HTR-8/SVneo (cell line): ENCODE measurements around the gene TMEM33.

Experiments
- DNase-seq: peaks from one replicate; pipeline ENCODE4 v3.0.0; 2011; ENCODE audit warnings: low spot score, mixed read lengths; ENCODE audit not compliant: insufficient read length
- FAIRE-seq: peaks from 2 replicates; lab custom pipeline; 2011; peaks lifted over from hg19 to GRCh38; lab: Jason Lieb, UNC

TMEM33 gene

DNA sequence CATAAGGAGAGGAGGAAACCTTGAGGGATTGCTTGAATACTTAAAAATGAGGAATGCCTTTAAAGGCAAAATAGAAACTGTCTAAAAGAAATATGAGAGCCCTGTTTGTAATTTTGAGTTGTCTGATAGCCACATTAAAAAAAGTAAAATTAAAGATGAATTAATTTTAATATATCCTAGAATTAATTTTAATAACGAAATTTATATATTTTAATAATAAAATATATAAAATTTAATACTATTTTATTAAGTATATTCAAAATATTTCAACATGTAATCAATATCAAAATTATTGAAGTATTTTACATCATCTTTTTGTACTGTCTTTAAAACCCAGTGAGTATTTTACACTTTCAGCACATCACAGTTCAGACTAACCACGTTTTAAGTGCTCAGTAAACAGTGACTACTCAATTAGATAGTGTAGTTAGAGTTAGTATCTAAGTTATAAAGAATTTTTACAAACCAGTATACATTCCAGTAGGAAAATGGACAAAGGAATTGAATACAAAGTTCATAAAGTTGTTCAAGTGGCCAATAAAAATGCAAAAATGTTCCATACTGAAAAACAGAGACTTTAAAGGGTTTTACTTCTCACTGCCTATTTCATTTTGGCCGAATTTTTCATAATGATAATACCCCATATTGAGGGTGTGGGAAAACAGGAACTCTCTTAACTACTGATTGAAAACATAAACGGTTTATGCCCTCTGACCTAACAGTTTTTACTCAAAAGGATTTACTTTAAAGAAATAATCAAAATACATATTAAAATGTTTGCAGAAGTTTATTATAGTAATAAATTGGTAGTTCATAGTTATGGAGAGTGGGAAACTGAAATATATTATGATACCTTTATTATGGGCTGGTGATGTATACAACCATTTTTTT, 58.0 kb downstream of the TMEM33 start:
- FAIRE-seq = no peak

DNA sequence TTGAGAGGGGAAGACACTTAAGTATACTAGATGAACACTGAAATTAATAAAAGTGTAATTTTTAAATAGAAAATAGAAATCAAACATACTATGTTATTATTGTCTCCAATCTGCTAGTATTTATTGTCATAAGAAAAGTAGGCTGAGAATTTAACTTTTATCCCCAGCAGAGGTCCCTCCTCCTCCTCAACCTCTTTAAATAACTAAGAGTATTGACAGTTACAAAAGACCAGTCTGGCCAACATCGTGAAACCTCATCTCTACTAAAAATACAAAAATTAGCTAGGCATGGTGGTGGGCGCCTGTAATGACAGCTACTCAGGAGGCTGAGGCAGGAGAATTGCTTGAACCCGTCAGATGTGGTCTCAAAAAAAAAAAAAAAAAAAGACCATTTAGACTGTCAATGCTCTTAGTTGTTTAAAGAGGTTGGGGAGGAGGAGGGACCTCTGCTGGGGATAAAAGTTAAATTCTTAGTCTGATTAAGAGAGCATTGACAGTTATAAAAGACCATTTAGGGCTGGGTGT, 59.3 kb downstream of the TMEM33 start:
- no peak for FAIRE-seq

More for the DNA sequence above, 58.0 kb downstream of the TMEM33 start:
- DNase-seq = no peak

DNA sequence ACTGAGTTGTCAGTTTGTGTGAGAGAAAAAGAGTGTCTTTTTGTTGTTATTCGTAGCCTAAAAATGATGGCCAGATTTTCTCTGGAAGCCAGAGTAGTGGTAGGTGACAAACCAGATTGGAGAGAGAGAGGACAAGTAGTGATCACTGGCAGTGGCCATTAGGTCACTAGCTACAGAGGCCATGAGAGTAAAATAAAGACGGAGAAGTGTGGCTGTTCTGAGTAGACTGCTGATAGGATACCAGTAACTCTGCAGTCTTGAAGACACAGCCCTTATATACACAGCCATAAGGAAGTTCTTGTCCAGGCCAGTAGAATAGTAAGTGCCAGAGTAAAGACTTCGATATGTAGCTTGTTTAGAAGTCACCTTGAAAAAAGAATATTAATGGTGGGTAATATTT, 62.8 kb downstream of the TMEM33 start:
- DNase-seq = no peak
- no peak for FAIRE-seq

More for the DNA sequence above, 59.3 kb downstream of the TMEM33 start:
- no peak for DNase-seq

DNA sequence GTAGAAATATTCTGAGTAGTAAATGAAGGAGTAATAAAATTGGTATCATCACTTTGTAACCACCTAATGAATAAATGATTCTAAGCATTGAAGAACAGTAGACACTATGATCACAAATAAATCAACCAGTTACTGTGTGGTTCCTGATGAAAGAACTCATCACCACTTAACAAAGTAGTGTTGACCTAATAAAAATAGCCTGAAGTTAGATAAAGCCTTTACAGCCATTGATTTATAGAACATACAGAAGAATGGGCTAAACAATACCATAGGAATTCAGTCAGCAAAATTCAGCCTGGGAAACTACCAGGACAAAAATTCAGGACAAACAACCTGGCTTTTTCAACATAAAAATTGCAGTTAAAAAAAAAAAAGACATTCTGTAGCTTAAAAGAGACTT, 64.1 kb downstream of the TMEM33 start:
- DNase-seq = no peak
- no peak for FAIRE-seq

- FAIRE-seq = no peak
- DNase-seq = no peak
Observed at GRCh38 chr4:42008011-42008786, 73.0 kb downstream of the TMEM33 start.
